BJ (cell line): ENCODE data around the gene XPO1. TPM values are rescaled to one million over a fixed set of nuclear protein-coding genes. Genes with fewer than 3 reads are reported as not detected.
"Not testable (repeated sequence)": the region's sequence is repeated elsewhere in the genome, so short reads cannot be mapped to it uniquely, and the experiment has no call there.

Experiments
- CTCF ChIA-PET: fragments of 350-600 bp; formaldehyde crosslinking; extraction: SDS; loops from one replicate; lab custom pipeline; 2021; ENCODE audit warnings: antibody characterized with exemption, inconsistent platforms; lab: Yijun Ruan, JAX
- POLR2A ChIA-PET: fragments of 300-600 bp; sonication (Branson Sonifier 250); formaldehyde crosslinking; extraction: SDS; loops from one replicate; lab custom pipeline; 2021; ENCODE audit warnings: antibody characterized with exemption; lab: Charles Lee
- DNase-seq: peaks from one replicate; pipeline ENCODE4 v3.0.0-alpha.2; 2011; ENCODE audit warnings: low read depth
- H3K27me3 ChIP-seq: 2 replicates; pipeline ENCODE4 v1.6.0; 2011; ENCODE audit warnings: low read length; ENCODE audit not compliant: control insufficient read depth, insufficient read depth
- H3K36me3 ChIP-seq: 2 replicates; pipeline ENCODE4 v1.5.1; 2011; ENCODE audit warnings: low read length; ENCODE audit not compliant: control insufficient read depth, insufficient read depth
- H3K4me3 ChIP-seq: 2 replicates; pipeline ENCODE4 v1.5.1; 2011; ENCODE audit warnings: low read depth, mild to moderate bottlenecking, control low read depth, low read length
- polyA plus RNA-seq: library from polyadenylated mRNA; depleted of rRNA; stranded (reverse); fragments of >200 nt; gene quantifications from 2 replicates; pipeline ENCODE4 v1.2.3, GENCODE V29; 2011
- TF ChIP-seq, protein P1 (sequence below): IDR thresholded peaks from 2 replicates; pipeline ENCODE4 v1.5.1; 2011; ENCODE audit warnings: low read depth, mild to moderate bottlenecking, control low read depth, inconsistent platforms, low read length, moderate library complexity; ENCODE audit not compliant: insufficient read depth

Gene XPO1
- polyA plus RNA-seq, 1 experiment = 39.1 TPM

DNA sequence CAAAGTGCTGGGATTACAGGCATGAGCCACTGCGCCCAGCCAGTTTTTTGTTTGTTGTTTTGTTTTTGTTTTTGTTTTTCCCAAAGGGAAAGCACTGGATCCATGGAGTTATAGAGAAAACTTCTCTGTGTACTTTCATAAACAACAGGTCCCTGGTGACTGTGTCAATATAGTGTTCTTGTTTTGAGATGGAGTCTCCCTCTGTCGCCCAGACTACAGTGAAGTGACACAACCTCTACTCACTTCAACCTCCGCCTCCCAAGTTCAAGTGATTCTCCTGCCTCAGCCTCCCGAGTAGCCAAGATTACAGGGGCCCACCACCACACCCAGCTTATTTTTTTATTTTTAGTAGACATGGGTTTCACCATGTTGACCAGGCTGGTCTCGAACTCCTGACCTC is 83.8 kb downstream of the XPO1 start:
- H3K4me3 ChIP-seq = no peak overlapping the region
- TF ChIP-seq, protein P1, sequence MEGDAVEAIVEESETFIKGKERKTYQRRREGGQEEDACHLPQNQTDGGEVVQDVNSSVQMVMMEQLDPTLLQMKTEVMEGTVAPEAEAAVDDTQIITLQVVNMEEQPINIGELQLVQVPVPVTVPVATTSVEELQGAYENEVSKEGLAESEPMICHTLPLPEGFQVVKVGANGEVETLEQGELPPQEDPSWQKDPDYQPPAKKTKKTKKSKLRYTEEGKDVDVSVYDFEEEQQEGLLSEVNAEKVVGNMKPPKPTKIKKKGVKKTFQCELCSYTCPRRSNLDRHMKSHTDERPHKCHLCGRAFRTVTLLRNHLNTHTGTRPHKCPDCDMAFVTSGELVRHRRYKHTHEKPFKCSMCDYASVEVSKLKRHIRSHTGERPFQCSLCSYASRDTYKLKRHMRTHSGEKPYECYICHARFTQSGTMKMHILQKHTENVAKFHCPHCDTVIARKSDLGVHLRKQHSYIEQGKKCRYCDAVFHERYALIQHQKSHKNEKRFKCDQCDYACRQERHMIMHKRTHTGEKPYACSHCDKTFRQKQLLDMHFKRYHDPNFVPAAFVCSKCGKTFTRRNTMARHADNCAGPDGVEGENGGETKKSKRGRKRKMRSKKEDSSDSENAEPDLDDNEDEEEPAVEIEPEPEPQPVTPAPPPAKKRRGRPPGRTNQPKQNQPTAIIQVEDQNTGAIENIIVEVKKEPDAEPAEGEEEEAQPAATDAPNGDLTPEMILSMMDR = no peak
- H3K27me3 ChIP-seq = no peaks in the 10 kb centered on the region
- peaks cover 2% of the 10 kb centered on the region for H3K36me3 ChIP-seq
- DNase-seq = no peak
- ChIA-PET POLR2A (no interaction called here), CTCF (no interaction called here)

DNA sequence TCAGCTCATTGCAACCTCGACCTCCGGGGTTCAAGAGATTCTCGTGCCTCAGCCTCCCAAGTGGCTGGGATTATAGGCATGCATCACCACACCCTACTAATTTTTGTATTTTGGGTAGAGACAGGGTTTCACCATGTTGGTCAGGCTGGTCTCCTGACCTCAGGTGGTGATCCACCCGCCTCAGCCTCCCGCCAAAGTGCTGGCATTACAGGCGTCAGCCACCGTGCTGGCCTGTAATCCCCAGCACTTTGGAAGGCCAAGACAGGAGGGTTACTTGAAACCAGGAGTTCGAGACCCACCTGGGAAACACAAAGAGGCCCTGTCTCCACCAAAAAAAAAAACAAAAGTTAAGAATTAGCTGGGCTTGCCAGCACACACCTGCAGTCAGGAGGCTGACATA is 85.8 kb downstream of the XPO1 start:
- DNase-seq = no peak
- ChIA-PET POLR2A (no interaction called here), CTCF (no interaction called here)
- Histone ChIP-seq H3K36me3 (no peaks in the 10 kb centered on the region; the same call in none of the 2 replicates), H3K4me3 (no peak overlapping the region), H3K27me3 (no peaks in the 10 kb centered on the region)
- TF ChIP-seq, protein P1 = no peak

DNA sequence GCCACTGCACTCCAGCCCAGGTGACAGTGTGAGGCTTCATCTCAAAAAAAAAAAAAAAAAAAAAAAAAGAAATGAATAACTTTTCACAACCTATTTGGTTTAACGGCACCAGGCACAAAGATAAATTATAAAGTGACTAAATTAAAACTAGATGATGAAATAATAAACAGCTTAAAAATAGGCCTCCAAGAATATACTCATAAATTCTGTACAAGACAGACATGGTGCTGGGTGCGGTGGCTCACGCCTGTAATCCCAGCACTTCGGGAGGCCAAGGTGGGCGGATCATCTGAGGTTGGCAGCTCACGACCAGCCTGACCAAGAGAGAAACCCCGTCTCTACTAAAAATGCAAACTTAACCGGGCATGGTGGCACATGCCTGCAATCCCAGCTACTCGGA is 87.0 kb downstream of the XPO1 start:
- no peak overlapping the region for H3K4me3 ChIP-seq
- no peaks in the 10 kb centered on the region; the same call in 1 of the 2 replicates for H3K36me3 ChIP-seq
- DNase-seq = no peak
- CTCF ChIA-PET = no interaction called here
- no peaks in the 10 kb centered on the region for H3K27me3 ChIP-seq
- TF ChIP-seq, protein P1 = no peak
- POLR2A ChIA-PET = no interaction called here

GRCh38 chr2:61450144-61450543 is 88.0 kb downstream of the XPO1 start:
- CTCF ChIA-PET = no interaction called here
- no peaks in the 10 kb centered on the region for H3K27me3 ChIP-seq
- POLR2A ChIA-PET = no interaction called here
- H3K36me3 ChIP-seq = no peaks in the 10 kb centered on the region; the same call in 1 of the 2 replicates
- no peak for DNase-seq
- H3K4me3 ChIP-seq = no peak overlapping the region
- TF ChIP-seq, protein P1 = no peak

GRCh38 chr2:61448229-61448628 is 89.9 kb downstream of the XPO1 start:
- Histone ChIP-seq H3K36me3 (no peaks in the 10 kb centered on the region; the same call in 1 of the 2 replicates), H3K27me3 (no peaks in the 10 kb centered on the region), H3K4me3 (no peak overlapping the region)
- TF ChIP-seq, protein P1 = no peak
- CTCF ChIA-PET = no interaction called here
- no peak for DNase-seq
- POLR2A ChIA-PET = no interaction called here

- H3K36me3 ChIP-seq, H3K27me3 ChIP-seq, H3K4me3 ChIP-seq, CTCF ChIA-PET, DNase-seq, POLR2A ChIA-PET: not testable (repeated sequence)
Measured at GRCh38 chr2:61446971-61447370, 91.2 kb downstream of the XPO1 start.
